Activated naive CD4-positive, alpha-beta T cell treated with anti-CD3 and anti-CD28 coated beads, Interleukin-2, amount 50 U/mL, for 24 hours (primary cell): Measurements from ENCODE around the gene FREM2.
A peak's percentile ranks its signal among the peaks of the same experiment; 100 is the strongest.

Experiments used
- H3K27ac Mint-ChIP-seq: one replicate; pipeline ENCODE4 v1.8.0; 2021; ENCODE audit warnings: mild to moderate bottlenecking, mixed read lengths
- H3K27me3 Mint-ChIP-seq: one replicate; pipeline ENCODE4 v1.8.0; 2021; ENCODE audit warnings: mixed read lengths
- H3K36me3 Mint-ChIP-seq: one replicate; pipeline ENCODE4 v1.8.0; 2021; ENCODE audit warnings: mixed read lengths
- H3K4me1 Mint-ChIP-seq: one replicate; pipeline ENCODE4 v1.8.0; 2021; ENCODE audit warnings: mixed read lengths
- H3K4me3 Mint-ChIP-seq: one replicate; pipeline ENCODE4 v1.8.0; 2021; ENCODE audit warnings: mild to moderate bottlenecking, mixed read lengths
- H3K9me3 Mint-ChIP-seq: one replicate; pipeline ENCODE4 v1.8.0; 2021; ENCODE audit warnings: mixed read lengths

Gene FREM2

DNA sequence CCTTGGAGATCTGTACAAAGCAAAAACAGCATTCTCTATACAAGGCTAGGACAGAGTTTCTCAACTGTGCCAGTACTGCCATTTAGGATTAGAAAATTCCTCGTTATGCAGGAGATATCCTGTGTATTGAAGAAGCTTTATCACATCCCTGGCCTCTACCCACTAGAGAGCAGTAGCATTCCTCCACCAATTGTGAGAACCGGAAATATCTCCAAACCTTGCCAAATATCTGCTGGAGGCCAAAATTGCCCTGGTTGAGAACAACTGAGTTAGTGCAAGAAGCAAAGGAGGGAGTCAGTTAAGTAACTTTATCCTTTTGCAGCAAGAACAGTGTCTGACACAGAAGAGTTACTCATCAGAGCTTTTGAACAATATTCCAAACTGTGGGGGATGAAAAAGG lies 16.2 kb upstream of the FREM2 start:
- Mint-ChIP-seq H3K9me3 (no peaks in the 10 kb centered on the region), H3K36me3 (no peaks in the 10 kb centered on the region)

DNA sequence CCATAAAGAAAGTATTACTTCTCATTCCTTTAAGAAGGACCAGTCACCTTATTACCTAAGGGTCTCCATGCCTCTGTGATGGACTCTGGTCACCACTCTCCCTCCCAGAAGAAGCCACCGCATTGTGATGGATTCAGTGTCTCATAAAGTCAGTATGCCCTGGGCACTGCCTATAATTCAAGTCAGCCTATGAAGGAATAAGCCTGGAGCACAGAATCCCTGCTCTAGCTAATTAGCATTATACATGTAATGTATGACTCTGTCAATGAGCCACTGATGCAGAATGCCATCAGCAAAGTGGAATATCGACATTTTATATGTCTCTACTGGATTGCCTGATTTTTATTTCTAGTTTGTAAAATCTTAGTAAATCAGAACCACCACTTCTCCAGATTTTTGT lies 14.9 kb upstream of the FREM2 start:
- Mint-ChIP-seq H3K27ac (no peak overlapping the region), H3K9me3 (no peaks in the 10 kb centered on the region), H3K4me3 (no peak overlapping the region), H3K4me1 (no peaks in the 10 kb centered on the region), H3K27me3 (peaks cover 4% of the 10 kb centered on the region), H3K36me3 (no peaks in the 10 kb centered on the region)

More for the DNA sequence above, 16.2 kb upstream of the FREM2 start:
- no peak overlapping the region for H3K4me3 Mint-ChIP-seq
- peaks cover 4% of the 10 kb centered on the region for H3K27me3 Mint-ChIP-seq
- H3K27ac Mint-ChIP-seq, result no peak overlapping the region
- no peaks in the 10 kb centered on the region for H3K4me1 Mint-ChIP-seq

DNA sequence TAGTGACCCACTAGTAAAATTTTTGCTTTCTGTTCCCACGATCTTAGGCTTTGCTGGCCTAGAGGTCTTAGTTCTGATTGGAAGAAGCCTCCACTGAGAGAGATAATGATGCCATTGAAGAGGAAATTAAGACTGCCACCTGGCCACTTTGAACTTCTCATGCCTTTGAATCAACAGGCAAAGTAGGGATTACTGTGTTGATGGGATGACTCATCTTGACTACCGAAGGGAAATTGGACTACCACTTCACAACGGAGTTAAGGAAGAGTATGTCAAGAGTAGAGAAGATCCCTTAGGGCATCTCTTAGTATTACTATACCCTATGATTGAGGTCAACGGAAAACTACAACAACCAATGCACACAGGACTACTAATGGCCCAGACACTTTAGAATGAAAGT lies 12.7 kb upstream of the FREM2 start:
- Mint-ChIP-seq H3K27ac (no peak overlapping the region), H3K27me3 (peaks cover 2% of the 10 kb centered on the region), H3K4me3 (no peak overlapping the region), H3K36me3 (no peaks in the 10 kb centered on the region), H3K4me1 (no peaks in the 10 kb centered on the region), H3K9me3 (no peaks in the 10 kb centered on the region)

DNA sequence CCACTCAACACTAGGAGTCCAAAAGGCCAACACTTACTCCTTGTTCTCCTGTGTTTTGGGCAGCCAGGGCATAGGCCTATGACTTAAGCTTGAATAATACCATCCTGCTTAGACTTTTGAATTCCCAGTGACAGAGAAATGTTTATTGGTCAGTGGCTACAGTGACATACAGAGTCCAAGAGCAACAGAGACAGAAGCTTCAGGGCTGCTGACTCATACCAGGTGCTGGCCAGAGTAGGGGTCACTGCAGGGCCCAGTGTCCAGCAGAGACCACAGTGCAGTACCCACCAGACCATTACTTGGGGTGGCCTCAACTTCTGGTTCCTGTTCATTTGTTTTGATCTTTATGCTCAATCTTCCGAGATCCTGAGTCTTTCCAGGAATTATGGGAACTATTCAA lies 6.0 kb upstream of the FREM2 start:
- Mint-ChIP-seq H3K4me3 (no peak overlapping the region), H3K9me3 (no peaks in the 10 kb centered on the region), H3K36me3 (no peaks in the 10 kb centered on the region), H3K4me1 (no peaks in the 10 kb centered on the region), H3K27ac (no peak overlapping the region), H3K27me3 (peaks cover 11% of the 10 kb centered on the region)

DNA sequence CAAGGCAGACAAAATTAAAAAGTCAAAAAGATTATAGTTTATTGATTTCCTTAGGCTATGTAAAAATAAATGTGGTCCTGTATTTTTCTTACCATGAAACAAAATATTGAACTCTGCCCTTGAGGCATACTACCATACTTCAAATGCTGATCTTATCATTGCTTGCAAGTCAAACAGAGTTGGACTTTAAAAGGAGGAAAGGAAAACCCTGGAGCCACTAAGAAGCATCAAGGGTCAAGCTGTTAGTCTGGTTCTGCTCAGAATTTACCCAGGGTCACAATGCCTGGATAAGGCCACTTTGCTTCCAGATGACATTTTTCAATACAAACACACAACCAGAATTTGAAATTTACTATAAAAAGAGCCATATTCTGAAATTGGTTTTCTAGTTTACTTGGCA lies 2.2 kb upstream of the FREM2 start:
- peaks cover 11% of the 10 kb centered on the region for H3K27me3 Mint-ChIP-seq
- H3K9me3 Mint-ChIP-seq, result no peaks in the 10 kb centered on the region
- H3K36me3 Mint-ChIP-seq, result no peaks in the 10 kb centered on the region
- H3K4me1 Mint-ChIP-seq, result no peaks in the 10 kb centered on the region
- H3K4me3 Mint-ChIP-seq, result no peak overlapping the region
- H3K27ac Mint-ChIP-seq, result no peak overlapping the region

DNA sequence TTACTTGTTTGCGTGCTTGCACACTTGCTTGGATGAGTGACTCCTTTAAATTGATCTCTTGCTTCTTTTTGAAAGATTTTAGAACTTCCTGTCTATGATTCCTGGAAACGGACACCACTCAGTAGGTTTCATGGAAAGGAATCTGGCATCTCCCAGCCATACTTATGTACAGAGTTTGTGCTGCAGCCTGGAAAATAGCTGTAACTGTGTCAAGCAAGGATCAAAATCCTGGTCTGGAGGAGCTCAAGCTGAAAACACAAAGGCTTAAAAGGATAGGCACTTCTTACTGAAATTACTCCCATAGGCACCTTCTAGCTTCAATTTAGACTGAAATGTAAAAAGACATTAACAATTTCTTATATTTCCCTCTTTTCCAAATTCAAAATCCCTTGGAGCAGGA lies 1.4 kb upstream of the FREM2 start:
- H3K4me3 Mint-ChIP-seq, result no peak overlapping the region
- peaks cover 11% of the 10 kb centered on the region for H3K27me3 Mint-ChIP-seq
- H3K27ac Mint-ChIP-seq, result no peak overlapping the region
- no peaks in the 10 kb centered on the region for H3K9me3 Mint-ChIP-seq
- no peaks in the 10 kb centered on the region for H3K36me3 Mint-ChIP-seq
- no peaks in the 10 kb centered on the region for H3K4me1 Mint-ChIP-seq

DNA sequence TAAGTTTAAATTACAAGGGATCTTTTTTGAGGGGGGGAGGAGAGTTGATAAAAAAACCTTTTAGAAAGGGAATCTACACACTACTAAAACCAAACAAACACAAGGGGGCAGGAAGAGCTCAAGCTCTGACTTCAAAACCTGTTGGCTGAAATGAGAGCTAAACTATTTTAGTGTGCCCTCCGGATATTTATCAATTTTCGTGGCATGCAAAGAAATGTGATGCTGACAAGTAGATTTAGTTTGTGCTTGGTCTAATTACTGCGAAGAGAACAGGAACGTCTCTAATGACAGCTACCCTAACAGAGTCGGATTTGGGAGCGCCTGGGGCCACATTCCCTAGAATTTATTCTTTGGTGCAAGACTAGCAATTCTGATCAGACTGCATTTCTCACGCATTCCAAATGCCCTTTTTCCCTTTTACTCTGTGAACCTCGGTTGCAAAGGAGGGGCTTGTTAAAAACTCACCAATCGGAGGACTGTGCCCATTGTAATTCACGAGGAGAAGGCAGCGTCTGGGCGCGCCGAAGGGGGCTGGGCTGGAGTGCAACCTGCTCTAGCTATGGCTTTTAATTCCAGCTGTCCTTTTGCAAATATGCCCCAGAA lies 802 bp upstream of the FREM2 start:
- Mint-ChIP-seq H3K4me3 (no peak overlapping the region), H3K27me3 (peaks cover 11% of the 10 kb centered on the region), H3K27ac (peak overlapping the region; percentile 35), H3K36me3 (no peaks in the 10 kb centered on the region), H3K4me1 (no peaks in the 10 kb centered on the region), H3K9me3 (no peaks in the 10 kb centered on the region)

DNA sequence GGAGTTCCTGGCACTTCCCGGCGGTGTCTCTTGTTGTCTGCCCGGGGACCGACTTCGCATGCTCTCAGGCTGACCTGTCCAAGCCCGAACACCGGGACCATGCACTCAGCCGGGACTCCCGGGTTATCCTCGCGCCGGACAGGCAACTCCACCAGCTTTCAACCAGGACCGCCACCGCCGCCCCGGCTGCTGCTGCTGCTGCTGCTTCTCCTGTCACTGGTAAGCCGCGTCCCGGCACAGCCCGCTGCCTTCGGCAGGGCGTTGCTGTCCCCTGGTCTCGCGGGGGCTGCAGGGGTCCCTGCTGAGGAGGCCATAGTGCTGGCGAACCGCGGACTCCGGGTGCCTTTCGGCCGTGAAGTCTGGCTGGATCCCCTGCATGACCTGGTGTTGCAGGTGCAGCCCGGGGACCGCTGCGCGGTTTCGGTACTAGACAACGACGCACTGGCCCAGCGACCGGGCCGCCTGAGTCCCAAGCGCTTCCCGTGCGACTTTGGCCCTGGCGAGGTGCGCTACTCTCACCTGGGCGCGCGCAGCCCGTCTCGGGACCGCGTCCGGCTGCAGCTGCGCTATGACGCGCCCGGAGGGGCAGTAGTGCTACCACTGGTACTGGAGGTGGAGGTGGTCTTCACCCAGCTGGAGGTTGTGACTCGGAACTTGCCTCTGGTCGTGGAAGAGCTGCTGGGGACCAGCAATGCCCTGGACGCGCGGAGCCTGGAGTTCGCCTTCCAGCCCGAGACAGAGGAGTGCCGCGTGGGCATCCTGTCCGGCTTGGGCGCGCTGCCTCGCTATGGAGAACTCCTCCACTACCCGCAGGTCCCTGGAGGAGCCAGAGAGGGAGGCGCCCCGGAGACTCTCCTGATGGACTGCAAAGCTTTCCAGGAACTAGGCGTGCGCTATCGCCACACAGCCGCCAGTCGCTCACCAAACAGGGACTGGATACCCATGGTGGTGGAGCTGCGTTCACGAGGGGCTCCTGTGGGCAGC lies 661 bp downstream of the FREM2 start:
- Mint-ChIP-seq H3K27me3 (peaks cover 11% of the 10 kb centered on the region), H3K4me3 (no peak overlapping the region), H3K36me3 (no peaks in the 10 kb centered on the region), H3K27ac (no peak overlapping the region), H3K9me3 (no peaks in the 10 kb centered on the region), H3K4me1 (no peaks in the 10 kb centered on the region)

DNA sequence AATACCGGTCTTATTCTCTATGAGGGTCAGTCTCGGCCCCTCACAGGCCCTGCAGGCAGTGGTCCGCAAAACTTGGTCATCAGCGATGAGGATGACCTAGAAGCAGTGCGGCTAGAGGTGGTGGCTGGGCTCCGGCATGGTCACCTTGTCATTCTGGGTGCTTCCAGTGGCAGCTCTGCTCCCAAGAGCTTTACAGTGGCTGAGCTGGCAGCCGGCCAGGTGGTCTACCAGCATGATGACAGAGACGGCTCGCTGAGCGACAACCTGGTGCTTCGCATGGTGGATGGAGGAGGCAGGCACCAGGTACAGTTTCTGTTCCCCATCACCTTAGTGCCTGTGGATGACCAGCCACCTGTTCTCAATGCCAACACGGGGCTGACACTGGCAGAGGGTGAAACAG lies 1.8 kb downstream of the FREM2 start:
- peaks cover 9% of the 10 kb centered on the region for H3K27me3 Mint-ChIP-seq
- H3K4me3 Mint-ChIP-seq, result no peak overlapping the region
- H3K36me3 Mint-ChIP-seq, result no peaks in the 10 kb centered on the region
- no peak overlapping the region for H3K27ac Mint-ChIP-seq
- no peaks in the 10 kb centered on the region for H3K9me3 Mint-ChIP-seq
- no peaks in the 10 kb centered on the region for H3K4me1 Mint-ChIP-seq

DNA sequence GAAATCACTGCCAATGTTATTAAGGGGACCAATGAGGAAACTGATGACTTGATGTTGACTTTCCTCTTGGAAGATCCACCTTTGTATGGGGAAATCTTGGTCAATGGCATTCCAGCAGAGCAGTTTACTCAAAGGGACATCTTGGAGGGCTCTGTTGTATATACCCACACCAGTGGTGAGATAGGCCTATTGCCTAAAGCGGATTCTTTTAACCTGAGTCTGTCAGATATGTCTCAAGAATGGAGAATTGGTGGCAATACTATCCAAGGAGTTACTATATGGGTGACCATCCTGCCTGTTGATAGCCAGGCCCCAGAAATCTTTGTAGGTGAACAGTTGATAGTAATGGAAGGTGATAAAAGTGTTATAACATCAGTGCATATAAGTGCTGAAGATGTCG lies 3.4 kb downstream of the FREM2 start:
- H3K4me3 Mint-ChIP-seq, result no peak overlapping the region
- no peaks in the 10 kb centered on the region for H3K4me1 Mint-ChIP-seq
- no peak overlapping the region for H3K27ac Mint-ChIP-seq
- no peaks in the 10 kb centered on the region for H3K36me3 Mint-ChIP-seq
- H3K9me3 Mint-ChIP-seq, result no peaks in the 10 kb centered on the region
- peaks cover 4% of the 10 kb centered on the region for H3K27me3 Mint-ChIP-seq

DNA sequence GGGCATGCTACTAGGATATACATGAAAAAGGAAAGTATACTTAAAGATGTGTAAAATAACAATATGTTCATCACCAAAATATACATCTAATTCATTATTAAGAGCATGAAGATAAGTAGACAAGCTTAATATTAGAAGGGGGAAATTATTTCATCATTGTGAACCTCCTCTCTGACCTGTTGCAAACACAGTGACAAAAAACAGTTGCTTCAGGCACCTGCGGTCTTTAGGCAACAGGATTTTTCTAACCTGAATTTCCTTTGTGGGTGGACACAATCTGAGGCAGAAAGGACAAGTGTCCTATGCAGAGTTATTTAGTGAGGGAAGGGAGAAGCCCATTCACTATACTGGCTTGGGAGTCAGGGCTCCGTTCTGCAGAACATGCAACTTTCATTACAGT lies 6.3 kb downstream of the FREM2 start:
- no peaks in the 10 kb centered on the region for H3K36me3 Mint-ChIP-seq
- H3K9me3 Mint-ChIP-seq, result no peaks in the 10 kb centered on the region
- no peaks in the 10 kb centered on the region for H3K4me1 Mint-ChIP-seq
- H3K27ac Mint-ChIP-seq, result no peak overlapping the region
- peaks cover 1% of the 10 kb centered on the region for H3K27me3 Mint-ChIP-seq
- H3K4me3 Mint-ChIP-seq, result no peak overlapping the region

DNA sequence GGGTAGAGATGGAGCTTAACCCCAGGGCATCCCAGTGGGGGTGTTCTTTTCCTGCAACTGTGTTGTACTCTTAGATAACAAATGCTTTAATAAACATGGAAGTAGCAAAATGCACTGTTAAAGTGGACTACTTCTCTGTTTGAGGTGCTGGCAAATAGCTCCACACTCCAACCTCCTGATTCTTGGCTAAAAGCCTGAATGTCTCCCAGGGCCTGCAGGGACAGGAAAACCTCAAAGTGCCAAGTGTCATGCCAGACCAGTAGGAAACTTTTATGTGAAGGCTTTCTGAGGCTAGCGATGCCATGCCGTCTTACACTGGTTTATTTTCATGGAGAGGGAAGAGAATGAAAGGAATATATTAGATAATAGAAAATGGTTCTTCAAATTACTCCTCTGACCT lies 6.8 kb downstream of the FREM2 start:
- Mint-ChIP-seq H3K27ac (no peak overlapping the region), H3K9me3 (no peaks in the 10 kb centered on the region), H3K36me3 (no peaks in the 10 kb centered on the region), H3K4me1 (no peaks in the 10 kb centered on the region), H3K4me3 (no peak overlapping the region), H3K27me3 (no peaks in the 10 kb centered on the region)

DNA sequence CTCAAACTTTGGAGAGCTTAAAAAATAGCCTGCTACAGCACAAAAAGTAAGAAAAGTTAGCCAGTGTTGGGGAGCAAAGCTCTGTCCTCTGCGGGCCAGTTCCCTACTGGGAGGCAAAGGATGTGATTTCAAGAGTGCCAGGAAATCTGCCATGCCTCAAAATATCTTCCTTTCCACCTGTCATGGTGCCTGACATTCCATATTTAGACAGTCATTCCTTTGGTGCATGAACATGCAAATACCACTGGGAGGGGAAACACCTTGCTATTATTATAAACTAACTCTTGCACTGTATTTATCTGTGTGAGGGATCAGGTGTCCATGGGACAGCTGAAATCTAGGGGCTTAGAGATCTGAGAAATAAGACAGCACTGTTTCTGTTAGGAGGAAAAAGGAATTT lies 10.3 kb downstream of the FREM2 start:
- H3K27me3 Mint-ChIP-seq, result no peaks in the 10 kb centered on the region
- no peaks in the 10 kb centered on the region for H3K9me3 Mint-ChIP-seq
- no peaks in the 10 kb centered on the region for H3K36me3 Mint-ChIP-seq
- no peak overlapping the region for H3K27ac Mint-ChIP-seq
- no peak overlapping the region for H3K4me3 Mint-ChIP-seq
- H3K4me1 Mint-ChIP-seq, result no peaks in the 10 kb centered on the region

DNA sequence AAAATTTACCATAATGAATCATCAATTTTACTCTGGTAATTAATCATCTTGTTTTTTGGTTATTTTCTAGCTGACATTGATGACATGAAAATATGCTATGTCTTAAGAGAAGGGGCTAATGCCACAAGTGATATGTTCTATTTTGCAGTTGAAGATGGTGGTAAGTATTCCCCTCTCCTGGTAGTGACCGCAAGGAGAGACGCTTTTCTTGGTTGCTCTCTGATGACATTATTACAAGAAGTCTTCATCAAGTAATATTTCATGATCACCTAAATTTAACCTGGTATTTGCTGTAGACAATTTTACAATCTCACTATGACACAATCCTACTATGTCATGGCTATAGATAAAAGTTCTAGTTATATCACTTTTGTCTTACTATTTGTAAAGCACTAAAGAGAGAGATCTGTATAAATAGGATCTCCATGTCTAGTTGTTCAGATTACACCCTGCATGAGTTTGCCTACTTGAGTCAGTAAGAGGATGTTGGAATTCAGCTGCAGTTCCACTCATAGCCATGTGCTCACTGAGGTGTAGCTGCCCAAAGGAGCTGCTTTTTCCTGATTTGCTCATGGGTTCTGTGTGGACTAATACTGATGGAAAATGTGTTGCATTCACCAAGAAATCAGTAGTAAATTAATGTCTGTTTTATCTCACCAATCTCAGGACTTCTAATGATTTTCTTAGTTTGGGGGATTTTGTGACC lies 10.9 kb downstream of the FREM2 start:
- peaks cover 3% of the 10 kb centered on the region for H3K27me3 Mint-ChIP-seq

DNA sequence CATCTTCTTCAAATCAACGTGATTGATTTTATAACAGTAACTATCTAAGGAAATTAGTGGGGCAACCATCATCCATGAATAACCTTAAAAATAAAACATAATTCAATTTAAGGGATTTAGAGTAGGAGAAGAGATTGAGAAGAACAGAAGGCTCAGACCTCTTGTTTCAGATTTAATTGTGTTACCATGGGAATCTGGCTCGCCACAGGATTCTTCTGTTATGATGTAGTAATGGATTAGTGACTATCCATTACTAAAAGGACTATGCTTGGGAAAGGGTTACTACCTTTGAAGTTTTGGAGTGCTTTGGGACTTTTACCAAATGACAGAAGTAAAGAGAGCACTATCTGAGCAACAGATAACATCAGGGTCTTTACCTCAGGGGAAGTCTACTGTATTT lies 13.2 kb downstream of the FREM2 start:
- no peaks in the 10 kb centered on the region for H3K9me3 Mint-ChIP-seq
- H3K4me3 Mint-ChIP-seq, result no peak overlapping the region
- H3K4me1 Mint-ChIP-seq, result no peaks in the 10 kb centered on the region
- H3K27ac Mint-ChIP-seq, result no peak overlapping the region
- no peaks in the 10 kb centered on the region for H3K36me3 Mint-ChIP-seq
- H3K27me3 Mint-ChIP-seq, result peaks cover 3% of the 10 kb centered on the region

More for the DNA sequence above, 10.9 kb downstream of the FREM2 start:
- Mint-ChIP-seq H3K36me3 (no peaks in the 10 kb centered on the region), H3K9me3 (no peaks in the 10 kb centered on the region), H3K4me1 (no peaks in the 10 kb centered on the region), H3K27ac (no peak overlapping the region), H3K4me3 (no peak overlapping the region)

DNA sequence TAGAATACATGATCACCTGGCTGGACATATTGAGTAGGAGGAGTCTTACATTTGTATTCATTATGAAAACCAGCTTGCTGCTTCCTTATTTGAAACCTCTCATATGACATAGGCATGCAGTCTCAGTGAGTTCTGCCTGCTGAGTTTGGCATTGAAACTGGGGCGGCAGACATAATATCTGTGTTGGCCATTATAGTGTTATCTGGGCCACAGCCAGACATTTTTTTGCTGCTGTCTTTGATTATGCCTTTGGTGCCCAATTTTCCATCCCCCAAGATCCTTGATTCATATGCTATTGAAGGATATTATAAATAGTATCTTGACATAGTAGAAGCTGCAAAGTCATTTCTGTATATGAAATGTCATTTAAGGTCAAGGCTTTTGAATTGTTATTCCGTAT lies 15.8 kb downstream of the FREM2 start:
- H3K4me1 Mint-ChIP-seq, result no peaks in the 10 kb centered on the region
- no peaks in the 10 kb centered on the region for H3K36me3 Mint-ChIP-seq
- no peak overlapping the region for H3K4me3 Mint-ChIP-seq
- peaks cover 3% of the 10 kb centered on the region for H3K27me3 Mint-ChIP-seq
- no peaks in the 10 kb centered on the region for H3K9me3 Mint-ChIP-seq
- H3K27ac Mint-ChIP-seq, result no peak overlapping the region
